Measurements from ENCODE around the gene CHCHD1. TPM values are rescaled to one million over a fixed set of nuclear protein-coding genes. Genes with fewer than 3 reads are reported as not detected.

Gene CHCHD1
- total RNA-seq, 4 donors from 2014 or later: 20.5 to 29.1 (median 25.0) TPM

- TF ChIP-seq CTCF (IDR thresholded peaks at IDR 0.05): no peak
- no peak for ATAC-seq (ENCODE audit: low FRiP score)
- no peak for DNase-seq (ENCODE audit: low spot score)
Measured at GRCh38 chr10:73799899-73800559, 18.2 kb downstream of the CHCHD1 start.

- TF ChIP-seq CTCF (IDR thresholded peaks at IDR 0.05): no peak
- DNase-seq (ENCODE audit: low spot score) (no peak), ATAC-seq (ENCODE audit: low FRiP score) (no peak)
Measured at GRCh38 chr10:73800560-73801252, 18.9 kb downstream of the CHCHD1 start.

- no peak for TF ChIP-seq CTCF (IDR thresholded peaks at IDR 0.05)
- ATAC-seq (ENCODE audit: low FRiP score): no peak
- no peak for DNase-seq (ENCODE audit: low spot score)
Measured at GRCh38 chr10:73801253-73801590, 19.4 kb downstream of the CHCHD1 start.

GRCh38 chr10:73802276-73802991 lies 20.6 kb downstream of the CHCHD1 start:
- ATAC-seq (ENCODE audit: low FRiP score) (no peak), DNase-seq (ENCODE audit: low spot score) (no peak)
- no peak for TF ChIP-seq CTCF (IDR thresholded peaks at IDR 0.05)

- no peak for TF ChIP-seq CTCF (IDR thresholded peaks at IDR 0.05)
- no peak for DNase-seq (ENCODE audit: low spot score)
Measured at GRCh38 chr10:73803680-73804286, 21.9 kb downstream of the CHCHD1 start.

GRCh38 chr10:73806176-73806950 lies 24.5 kb downstream of the CHCHD1 start:
- no peak for TF ChIP-seq CTCF (IDR thresholded peaks at IDR 0.05)
- ATAC-seq (ENCODE audit: low FRiP score): no peak
- no peak for DNase-seq (ENCODE audit: low spot score)

More at GRCh38 chr10:73803680-73804286, 21.9 kb downstream of the CHCHD1 start:
- no peak for ATAC-seq (ENCODE audit: low FRiP score)
